Skeletal muscle tissue (tissue), 4 donors: Measurements from ENCODE around the gene TSHR. TPM values are rescaled to one million over a fixed set of nuclear protein-coding genes. Genes with fewer than 3 reads are reported as not detected.

Experiments used
- H3K27ac ChIP-seq: one replicate; pipeline ENCODE4 v1.7.0; 2013; ENCODE audit warnings: mild to moderate bottlenecking, low read depth, low read length, inconsistent platforms
- H3K27me3 ChIP-seq, 3 donors: one replicate each; pipeline ENCODE4 v1.7.0; 2013; ENCODE audit warnings: low read length in 3 of 3; ENCODE audit not compliant: control insufficient read depth in 3 of 3, insufficient read depth in 3 of 3
- H3K36me3 ChIP-seq, 3 donors: one replicate each; pipeline ENCODE4 v1.7.0; 2013; ENCODE audit warnings: low read length in 3 of 3; ENCODE audit not compliant: control insufficient read depth in 3 of 3, insufficient read depth in 3 of 3
- H3K4me1 ChIP-seq, 3 donors: one replicate each; pipeline ENCODE4 v1.7.0; 2013; ENCODE audit warnings: low read length in 3 of 3, mild to moderate bottlenecking in 3 of 3; ENCODE audit not compliant: control insufficient read depth in 3 of 3, insufficient read depth in 3 of 3
- H3K4me3 ChIP-seq, 3 donors: one replicate each; pipeline ENCODE4 v1.7.0; 2013; ENCODE audit warnings: low read length in 3 of 3
- H3K9ac ChIP-seq, 3 donors: one replicate each; pipeline ENCODE4 v1.7.0; 2013; ENCODE audit warnings: low read length in 3 of 3, mild to moderate bottlenecking in 3 of 3, moderate library complexity in 2 of 3, low read depth in 1 of 3
- H3K9me3 ChIP-seq, 3 donors: one replicate each; pipeline ENCODE4 v1.7.0; 2013; ENCODE audit warnings: low read length in 3 of 3; ENCODE audit not compliant: control insufficient read depth in 3 of 3
- total RNA-seq: library from RNA; depleted of rRNA; stranded (reverse); fragments of >200 nt; gene quantifications from one replicate; pipeline ENCODE4 v1.2.3, GENCODE V29; 2014
- donor health status: Osteomylitis.

TSHR gene
- total RNA-seq, 1 donor from 2014 or later: under 0.01 TPM

DNA sequence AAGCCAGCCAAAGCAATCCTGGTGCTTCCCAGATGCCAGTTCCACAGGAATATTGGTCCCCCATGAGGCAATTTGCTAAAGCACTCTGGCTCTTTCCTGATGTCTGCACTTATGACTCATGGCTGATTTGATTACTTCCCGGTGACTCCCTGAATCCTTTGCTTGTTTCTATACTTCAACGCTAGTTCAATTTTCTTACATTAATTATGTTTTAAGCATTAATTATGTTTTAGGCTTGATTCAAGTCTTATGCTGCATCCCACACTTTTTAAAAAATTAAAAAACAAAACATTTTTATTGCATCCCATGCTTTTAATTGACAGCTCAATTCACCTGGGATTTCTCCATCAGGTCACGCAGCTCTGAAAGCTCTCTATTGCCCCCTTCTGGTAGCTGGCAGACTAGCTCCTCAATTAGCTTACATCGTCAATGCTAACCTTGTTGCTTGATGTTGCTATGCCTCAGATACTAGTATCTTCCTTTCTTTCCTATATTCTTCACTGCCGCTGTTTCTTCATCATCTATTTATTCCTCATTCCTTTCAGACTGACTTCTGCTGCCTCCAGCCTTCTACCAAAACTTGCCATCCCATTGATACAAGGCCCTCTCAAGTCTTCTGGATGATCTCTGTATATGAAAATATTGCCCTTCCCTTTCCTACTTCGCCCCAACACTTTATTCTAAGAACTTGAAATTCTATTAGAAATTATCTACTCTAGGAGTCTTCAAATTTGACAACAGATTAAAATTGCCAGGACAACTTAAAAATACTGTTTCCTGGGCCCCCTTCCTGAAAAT, 32.0 kb downstream of the TSHR start:
- Histone ChIP-seq H3K9ac (no peak overlapping the region), H3K36me3 (no peaks in the 10 kb centered on the region), H3K4me1 (no peaks in the 10 kb centered on the region), H3K9me3 (no peaks in the 10 kb centered on the region), H3K4me3 (no peak overlapping the region), H3K27me3 (no peaks in the 10 kb centered on the region), H3K27ac (no peak overlapping the region)

DNA sequence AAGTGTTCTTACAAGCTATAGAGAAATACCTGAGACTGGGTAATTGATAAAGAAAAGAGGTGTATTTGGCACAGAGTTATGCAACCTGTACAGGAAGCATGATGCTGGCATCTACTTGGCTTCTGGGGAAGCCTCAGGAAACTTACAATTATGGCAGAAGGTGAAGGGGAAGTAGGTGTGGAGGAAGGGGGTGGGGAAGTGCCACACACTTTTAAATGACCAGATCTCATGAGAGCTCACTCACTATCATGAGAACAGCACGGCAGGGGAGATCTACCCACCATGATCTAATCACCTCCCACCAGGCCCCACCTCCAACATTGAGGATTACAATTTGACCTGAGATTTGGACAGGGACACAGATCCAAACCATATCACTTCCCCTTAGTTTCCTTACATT, 32.8 kb downstream of the TSHR start:
- no peak overlapping the region for H3K9ac ChIP-seq
- no peaks in the 10 kb centered on the region for H3K36me3 ChIP-seq
- H3K4me3 ChIP-seq: no peak overlapping the region
- no peaks in the 10 kb centered on the region for H3K9me3 ChIP-seq
- no peaks in the 10 kb centered on the region for H3K27me3 ChIP-seq
- no peaks in the 10 kb centered on the region for H3K4me1 ChIP-seq
- no peak overlapping the region for H3K27ac ChIP-seq

GRCh38 chr14:80988735-80989429, 33.5 kb downstream of the TSHR start:
- no peak overlapping the region for H3K4me3 ChIP-seq
- H3K27ac ChIP-seq: no peak overlapping the region
- H3K9me3 ChIP-seq: no peaks in the 10 kb centered on the region
- H3K27me3 ChIP-seq: no peaks in the 10 kb centered on the region
- H3K9ac ChIP-seq: no peak overlapping the region
- no peaks in the 10 kb centered on the region for H3K4me1 ChIP-seq
- H3K36me3 ChIP-seq: no peaks in the 10 kb centered on the region

- Histone ChIP-seq H3K9me3 (no peaks in the 10 kb centered on the region), H3K4me1 (peaks cover 0 to 4% (median 2%) of the 10 kb centered on the region in 3 donors), H3K27ac (no peak overlapping the region), H3K4me3 (no peak overlapping the region), H3K27me3 (no peaks in the 10 kb centered on the region), H3K9ac (no peak overlapping the region), H3K36me3 (no peaks in the 10 kb centered on the region)
Measured at GRCh38 chr14:80992580-80992979, 37.2 kb downstream of the TSHR start.

- H3K27ac ChIP-seq: no peak overlapping the region
- H3K27me3 ChIP-seq: no peaks in the 10 kb centered on the region
- no peaks in the 10 kb centered on the region for H3K9me3 ChIP-seq
- no peaks in the 10 kb centered on the region for H3K36me3 ChIP-seq
- no peak overlapping the region for H3K4me3 ChIP-seq
- H3K9ac ChIP-seq: no peak overlapping the region
- peaks cover 0 to 4% (median 2%) of the 10 kb centered on the region in 3 donors for H3K4me1 ChIP-seq
Measured at GRCh38 chr14:80996049-80996901, 40.9 kb downstream of the TSHR start.

GRCh38 chr14:81001447-81001846, 46.0 kb downstream of the TSHR start:
- Histone ChIP-seq H3K36me3 (no peaks in the 10 kb centered on the region), H3K27ac (no peak overlapping the region), H3K9me3 (no peaks in the 10 kb centered on the region), H3K27me3 (no peaks in the 10 kb centered on the region), H3K4me1 (peaks cover 0 to 3% (median under 1%) of the 10 kb centered on the region in 3 donors), H3K4me3 (no peak overlapping the region), H3K9ac (no peak overlapping the region)

DNA sequence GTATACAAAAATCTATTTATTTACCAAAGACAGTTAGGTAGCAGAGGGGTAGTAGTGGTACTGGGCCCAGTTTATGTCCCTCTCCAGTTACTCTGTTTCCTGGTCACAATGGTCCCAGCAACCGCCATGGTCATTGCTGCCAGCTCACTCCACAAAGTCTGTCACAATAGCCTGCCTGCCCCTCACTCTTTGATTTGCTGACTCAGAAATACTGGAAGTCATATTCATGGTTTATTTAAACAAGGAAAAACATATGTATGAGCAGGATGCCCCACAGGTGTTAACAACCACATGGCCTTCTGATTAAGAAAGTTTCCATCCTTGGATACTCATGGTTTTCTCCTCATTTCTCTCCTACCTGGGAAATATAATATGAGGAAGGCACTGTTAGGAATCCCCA, 49.2 kb downstream of the TSHR start:
- no peaks in the 10 kb centered on the region for H3K9me3 ChIP-seq

GRCh38 chr14:81005540-81006228, 50.3 kb downstream of the TSHR start:
- H3K27ac ChIP-seq: no peak overlapping the region
- H3K27me3 ChIP-seq: no peaks in the 10 kb centered on the region
- no peaks in the 10 kb centered on the region for H3K4me1 ChIP-seq
- H3K9me3 ChIP-seq: no peaks in the 10 kb centered on the region
- no peaks in the 10 kb centered on the region for H3K36me3 ChIP-seq
- H3K4me3 ChIP-seq: no peak overlapping the region
- no peak overlapping the region for H3K9ac ChIP-seq

More for the DNA sequence above, 49.2 kb downstream of the TSHR start:
- Histone ChIP-seq H3K4me3 (no peak overlapping the region), H3K4me1 (no peaks in the 10 kb centered on the region), H3K27ac (no peak overlapping the region), H3K36me3 (no peaks in the 10 kb centered on the region), H3K9ac (no peak overlapping the region), H3K27me3 (no peaks in the 10 kb centered on the region)

DNA sequence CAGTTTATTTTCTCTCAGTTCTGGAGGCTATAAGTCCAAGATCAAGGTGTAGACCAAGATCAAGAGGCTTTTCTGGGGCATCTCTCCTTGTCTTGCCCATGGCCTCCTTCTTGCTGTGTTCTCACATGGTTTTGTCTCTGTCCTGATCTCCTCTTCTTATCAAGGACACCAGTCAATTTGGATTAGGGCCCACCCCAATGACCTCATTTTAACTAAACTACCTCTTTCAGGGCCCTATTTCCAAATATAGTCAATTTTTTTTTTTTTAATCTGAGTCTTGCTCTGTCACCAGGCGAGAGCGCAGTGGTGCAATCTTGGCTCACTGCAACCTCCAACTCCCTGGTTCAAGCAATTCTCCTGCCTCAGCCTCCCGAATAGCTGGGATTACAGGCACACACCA, 50.8 kb downstream of the TSHR start:
- Histone ChIP-seq H3K9ac (no peak overlapping the region), H3K4me1 (no peaks in the 10 kb centered on the region), H3K36me3 (no peaks in the 10 kb centered on the region), H3K9me3 (no peaks in the 10 kb centered on the region), H3K4me3 (no peak overlapping the region), H3K27me3 (no peaks in the 10 kb centered on the region), H3K27ac (no peak overlapping the region)
